ENCODE results near the gene PRMT5. TPM values are rescaled to one million over a fixed set of nuclear protein-coding genes. Genes with fewer than 3 reads are reported as not detected.

Gene PRMT5
- total RNA-seq, 1 donor from 2014 or later, result 40.0 TPM

- no peak for DNase-seq
Observed at GRCh38 chr14:22896760-22897159, 32.4 kb downstream of the PRMT5 start.

- DNase-seq, result no peak
Observed at GRCh38 chr14:22896356-22896755, 32.8 kb downstream of the PRMT5 start.

GRCh38 chr14:22895402-22895801 is 33.8 kb downstream of the PRMT5 start:
- DNase-seq, result no peak

- DNase-seq, result no peak
Observed at GRCh38 chr14:22893706-22894105, 35.5 kb downstream of the PRMT5 start.

- DNase-seq, result no peak
Observed at GRCh38 chr14:22892488-22892887, 36.7 kb downstream of the PRMT5 start.

- no peak for DNase-seq
Observed at GRCh38 chr14:22890416-22890815, 38.8 kb downstream of the PRMT5 start.

- no peak for DNase-seq
Observed at GRCh38 chr14:22888662-22889061, 40.5 kb downstream of the PRMT5 start.

GRCh38 chr14:22887990-22888378 is 41.2 kb downstream of the PRMT5 start:
- no peak for DNase-seq

GRCh38 chr14:22887260-22887989 is 41.8 kb downstream of the PRMT5 start:
- DNase-seq, result peak; percentile 26

- peak; percentile 62 for DNase-seq
Observed at GRCh38 chr14:22886500-22887259, 42.5 kb downstream of the PRMT5 start.

GRCh38 chr14:22885975-22886374 is 43.2 kb downstream of the PRMT5 start:
- DNase-seq, result no peak

GRCh38 chr14:22884738-22885523 is 44.2 kb downstream of the PRMT5 start:
- no peak for DNase-seq

- DNase-seq, result no peak
Observed at GRCh38 chr14:22884076-22884737, 45.0 kb downstream of the PRMT5 start.

- no peak for DNase-seq
Observed at GRCh38 chr14:22883173-22883976, 45.8 kb downstream of the PRMT5 start, which contains the start of gene REM2. Gene REM2 (plus strand): TSS chr14:22883222. CDS start chr14:22883288, 66 bp downstream.

- DNase-seq, result peak; percentile 59
Observed at GRCh38 chr14:22882529-22883172, 46.5 kb downstream of the PRMT5 start.

GRCh38 chr14:22882064-22882463 is 47.1 kb downstream of the PRMT5 start:
- no peak for DNase-seq

- DNase-seq, result no peak
Observed at GRCh38 chr14:22878271-22879246, 50.6 kb downstream of the PRMT5 start.

GRCh38 chr14:22877000-22877501 is 52.1 kb downstream of the PRMT5 start:
- DNase-seq, result no peak

- DNase-seq, result no peak
Observed at GRCh38 chr14:22875748-22876319, 53.3 kb downstream of the PRMT5 start.

All from dermis blood vessel endothelial cell (primary cell).